Panc1 (cell line): ENCODE data around the gene KIR2DL3.

Source experiments
- POLR2AphosphoS5 ChIP-seq: IDR thresholded peaks from 2 replicates; pipeline ENCODE4 v1.6.1; 2012; ENCODE audit warnings: mild to moderate bottlenecking, low read depth, low read length, moderate library complexity
- REST ChIP-seq, 2 experiments: IDR thresholded peaks; 2 replicates each; pipeline ENCODE4 v1.6.1; 2011 to 2012; ENCODE audit warnings: low read depth in 2 of 2, control low read depth in 1 of 2, low read length in 1 of 2, mild to moderate bottlenecking in 1 of 2, moderate library complexity in 1 of 2; ENCODE audit not compliant: insufficient read depth in 1 of 2
- TCF7L2 ChIP-seq: IDR thresholded peaks from 2 replicates; pipeline ENCODE4 v1.6.1; 2011; ENCODE audit warnings: mild to moderate bottlenecking, low read depth, low read length, inconsistent platforms
- TF ChIP-seq, protein P1 (sequence below): fragments of 450-650 bp; IDR thresholded peaks from 2 replicates; pipeline ENCODE4 v1.5.1; 2017; ENCODE audit warnings: mild to moderate bottlenecking

- TF ChIP-seq, protein P1, sequence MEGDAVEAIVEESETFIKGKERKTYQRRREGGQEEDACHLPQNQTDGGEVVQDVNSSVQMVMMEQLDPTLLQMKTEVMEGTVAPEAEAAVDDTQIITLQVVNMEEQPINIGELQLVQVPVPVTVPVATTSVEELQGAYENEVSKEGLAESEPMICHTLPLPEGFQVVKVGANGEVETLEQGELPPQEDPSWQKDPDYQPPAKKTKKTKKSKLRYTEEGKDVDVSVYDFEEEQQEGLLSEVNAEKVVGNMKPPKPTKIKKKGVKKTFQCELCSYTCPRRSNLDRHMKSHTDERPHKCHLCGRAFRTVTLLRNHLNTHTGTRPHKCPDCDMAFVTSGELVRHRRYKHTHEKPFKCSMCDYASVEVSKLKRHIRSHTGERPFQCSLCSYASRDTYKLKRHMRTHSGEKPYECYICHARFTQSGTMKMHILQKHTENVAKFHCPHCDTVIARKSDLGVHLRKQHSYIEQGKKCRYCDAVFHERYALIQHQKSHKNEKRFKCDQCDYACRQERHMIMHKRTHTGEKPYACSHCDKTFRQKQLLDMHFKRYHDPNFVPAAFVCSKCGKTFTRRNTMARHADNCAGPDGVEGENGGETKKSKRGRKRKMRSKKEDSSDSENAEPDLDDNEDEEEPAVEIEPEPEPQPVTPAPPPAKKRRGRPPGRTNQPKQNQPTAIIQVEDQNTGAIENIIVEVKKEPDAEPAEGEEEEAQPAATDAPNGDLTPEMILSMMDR: no peak
- TF ChIP-seq REST (IDR thresholded peaks at IDR 0.05; ENCODE audit: insufficient read depth in 1 of 2, low read depth in 2 of 2, low read length in 1 of 2): no peak
- no peak for TF ChIP-seq TCF7L2
- TF ChIP-seq POLR2AphosphoS5: no peak
Observed at GRCh38 chr19:54696766-54697165, 41.5 kb upstream of the KIR2DL3 start.
